Limb (tissue), 2 donors: ENCODE results near the gene U2AF2.

Source experiments
- DNase-seq, 2 donors: peaks; one replicate each; pipeline ENCODE4 v3.0.0-alpha.2; 2016; ENCODE audit errors: extremely low spot score in 2 of 2

The U2AF2 gene

DNA sequence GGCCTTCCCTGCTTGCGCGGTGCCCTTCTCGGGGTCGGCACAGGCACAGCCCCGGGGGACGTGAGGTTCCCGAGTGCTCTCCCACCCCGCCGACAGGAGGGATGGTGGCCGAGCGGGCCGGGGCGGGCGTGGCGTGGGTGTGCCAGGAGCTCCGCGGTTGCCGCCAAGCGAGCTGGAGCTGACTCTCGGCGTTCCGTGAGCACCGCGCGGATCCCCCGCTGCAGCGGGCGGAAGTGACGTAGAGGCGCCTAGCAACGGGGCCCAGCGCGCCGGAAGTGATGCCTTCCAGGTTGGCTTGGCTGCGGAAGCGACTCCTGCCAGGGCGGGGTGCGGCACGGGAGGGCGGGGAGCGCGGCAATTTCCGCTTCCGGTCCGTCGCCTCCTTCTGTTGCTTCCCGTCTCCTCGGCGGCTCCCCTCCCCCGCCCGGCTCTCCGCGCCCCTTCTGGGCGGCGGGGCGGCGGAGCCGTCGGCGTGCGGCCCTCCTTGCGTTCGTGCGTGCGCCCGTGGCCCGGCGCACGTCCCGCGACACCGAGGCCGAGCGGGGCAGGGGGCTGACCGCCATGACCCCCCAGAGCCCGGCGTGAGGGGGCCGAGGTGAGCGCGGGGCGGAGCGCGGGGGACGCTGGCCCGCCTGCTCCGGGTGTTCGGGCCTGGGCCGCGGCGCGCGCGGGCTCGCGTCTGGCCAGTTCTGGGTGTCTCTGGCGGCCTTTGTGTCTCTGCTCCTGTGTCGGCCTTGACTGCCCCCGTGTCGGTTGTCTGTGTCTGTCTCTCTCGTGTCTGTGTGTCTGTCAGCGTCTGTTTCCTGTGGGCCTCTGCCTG, 20.2 kb downstream of the U2AF2 start, which contains the start of gene EPN1:
Gene EPN1, plus strand, starts transcription at position 386 of the 820 bp plus-strand sequence. CDS start 3,402 bp downstream, outside the sequence.
- DNase-seq, result peak; percentile 96 to 98

DNA sequence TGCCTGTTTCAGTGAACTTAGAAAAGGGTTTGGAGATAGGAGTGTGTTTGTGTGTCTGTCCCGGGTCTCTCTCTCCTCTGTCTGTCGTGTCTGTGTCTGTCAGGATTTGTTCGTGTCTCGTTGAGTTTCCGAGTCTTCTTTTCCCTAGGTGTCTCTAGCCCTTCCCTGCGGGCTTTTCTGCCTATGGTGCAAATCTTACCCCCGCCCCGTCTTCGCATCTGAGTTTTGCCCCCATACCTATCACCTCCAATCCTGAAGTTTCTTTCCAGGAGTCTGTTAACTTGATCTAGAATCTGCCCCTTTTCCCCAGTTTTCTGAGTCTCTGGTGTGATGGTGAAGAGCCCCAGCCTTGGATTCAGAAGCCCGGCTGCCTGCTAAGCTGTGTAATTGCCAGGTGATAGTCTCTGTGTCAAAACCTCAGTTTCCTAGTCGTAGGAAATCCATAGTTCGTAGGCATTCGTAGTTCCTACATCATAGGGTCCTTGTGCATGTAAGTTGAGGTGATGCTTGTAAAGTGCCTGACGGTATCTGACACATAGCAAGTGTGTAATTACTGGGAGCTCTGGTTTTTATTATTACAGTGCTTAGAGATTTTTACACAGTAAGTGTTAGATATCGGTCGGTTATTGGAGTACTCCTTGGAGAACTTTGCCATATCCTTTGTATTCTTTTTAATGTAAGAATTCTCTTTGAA, 21.0 kb downstream of the U2AF2 start:
- DNase-seq, result no peak

DNA sequence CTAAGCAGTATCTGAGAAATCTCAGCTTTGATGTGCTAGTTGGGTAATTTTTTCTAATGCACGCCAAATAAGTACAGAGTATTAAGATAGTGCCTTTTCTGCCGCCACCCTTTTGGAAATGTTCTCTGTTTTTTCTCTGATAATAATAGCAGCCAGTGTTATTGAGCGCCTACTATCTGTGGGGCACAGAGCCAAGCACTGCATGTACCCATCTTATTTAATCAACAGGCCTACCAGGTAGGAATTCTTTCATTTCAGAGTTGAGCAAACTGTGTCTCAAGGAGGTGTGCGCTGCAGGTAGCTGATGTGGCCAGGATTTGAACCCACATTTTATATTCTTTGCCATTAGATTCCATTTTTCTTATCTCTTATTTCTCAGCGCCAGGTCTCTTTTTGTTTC, 21.5 kb downstream of the U2AF2 start:
- no peak for DNase-seq

DNA sequence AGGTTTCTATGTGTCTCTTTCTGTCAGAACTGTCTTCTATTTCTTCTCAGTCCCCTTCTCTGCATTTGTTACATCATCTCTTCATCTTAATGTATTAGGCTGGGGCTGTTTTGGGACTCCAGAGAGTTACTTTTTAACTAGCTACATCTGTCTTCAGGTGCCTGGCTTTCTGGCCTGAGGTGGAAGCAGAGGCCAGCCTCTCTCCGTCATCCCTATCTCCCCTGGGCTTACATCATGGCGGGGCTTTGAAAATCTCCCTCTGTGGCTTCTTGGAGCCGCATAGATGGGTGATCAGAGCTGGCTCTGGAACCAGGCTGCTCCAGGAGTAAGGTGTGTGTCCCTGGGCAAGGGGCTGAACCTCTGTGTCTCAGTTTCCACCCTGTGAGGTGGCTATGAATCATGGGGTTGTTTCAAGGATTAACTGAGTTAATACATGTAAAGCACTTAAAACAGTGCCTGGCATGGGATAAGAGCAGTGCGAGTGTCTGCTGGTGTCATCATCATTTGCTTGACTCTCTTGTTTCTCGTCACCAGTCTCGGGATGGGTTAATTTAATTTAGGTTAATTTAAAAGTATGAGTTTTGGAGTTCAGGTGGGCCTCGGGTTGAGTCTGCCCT, 22.2 kb downstream of the U2AF2 start:
- no peak for DNase-seq

DNA sequence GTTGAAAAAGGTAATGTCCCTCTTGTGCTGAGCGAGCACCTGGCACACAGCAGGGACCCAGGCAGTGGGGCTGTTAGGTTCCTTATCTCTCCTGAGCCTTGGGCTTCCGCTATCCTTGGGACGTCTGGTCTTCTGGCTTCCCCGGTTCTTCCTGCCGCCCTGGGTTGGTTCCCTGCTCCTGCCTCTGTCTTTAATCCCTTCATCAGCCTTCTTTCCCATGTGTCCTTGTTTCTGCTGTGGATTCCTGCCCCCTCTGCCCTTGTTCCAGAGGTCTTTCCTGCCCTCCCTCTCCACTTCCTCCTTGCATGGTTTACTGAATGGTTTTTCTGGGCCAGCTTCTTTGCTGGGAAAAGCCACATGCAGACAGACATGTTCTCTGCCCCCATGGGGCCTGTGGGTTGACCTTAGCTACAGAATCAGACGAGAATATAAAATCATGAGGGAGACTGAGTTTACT, 22.8 kb downstream of the U2AF2 start:
- no peak for DNase-seq

DNA sequence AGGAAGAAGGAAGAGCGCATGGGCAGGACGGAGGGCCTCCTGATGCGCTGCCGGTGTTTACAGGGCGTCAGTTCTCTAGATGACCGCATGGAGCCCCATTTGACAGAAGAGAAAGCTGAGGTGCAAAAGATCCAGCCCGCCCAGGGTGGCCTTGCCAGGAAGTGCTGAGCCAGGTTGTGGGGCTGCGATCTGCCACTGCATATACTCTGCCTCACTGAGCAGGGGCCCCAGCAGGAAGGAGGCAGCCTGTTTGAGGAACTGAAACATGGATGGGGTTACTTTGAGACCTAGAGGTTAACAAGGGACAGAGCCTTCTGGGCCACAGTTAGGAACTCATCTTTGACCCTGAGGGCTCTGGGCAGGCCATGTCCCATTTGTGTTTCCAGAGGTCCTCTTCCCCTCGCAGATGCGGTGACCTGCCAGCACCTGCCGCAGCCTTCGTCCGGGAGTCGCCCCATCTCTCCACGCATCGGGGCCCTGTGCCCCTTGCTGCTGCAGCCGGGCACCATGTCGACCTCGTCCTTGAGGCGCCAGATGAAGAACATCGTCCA, 23.4 kb downstream of the U2AF2 start:
- no peak for DNase-seq

DNA sequence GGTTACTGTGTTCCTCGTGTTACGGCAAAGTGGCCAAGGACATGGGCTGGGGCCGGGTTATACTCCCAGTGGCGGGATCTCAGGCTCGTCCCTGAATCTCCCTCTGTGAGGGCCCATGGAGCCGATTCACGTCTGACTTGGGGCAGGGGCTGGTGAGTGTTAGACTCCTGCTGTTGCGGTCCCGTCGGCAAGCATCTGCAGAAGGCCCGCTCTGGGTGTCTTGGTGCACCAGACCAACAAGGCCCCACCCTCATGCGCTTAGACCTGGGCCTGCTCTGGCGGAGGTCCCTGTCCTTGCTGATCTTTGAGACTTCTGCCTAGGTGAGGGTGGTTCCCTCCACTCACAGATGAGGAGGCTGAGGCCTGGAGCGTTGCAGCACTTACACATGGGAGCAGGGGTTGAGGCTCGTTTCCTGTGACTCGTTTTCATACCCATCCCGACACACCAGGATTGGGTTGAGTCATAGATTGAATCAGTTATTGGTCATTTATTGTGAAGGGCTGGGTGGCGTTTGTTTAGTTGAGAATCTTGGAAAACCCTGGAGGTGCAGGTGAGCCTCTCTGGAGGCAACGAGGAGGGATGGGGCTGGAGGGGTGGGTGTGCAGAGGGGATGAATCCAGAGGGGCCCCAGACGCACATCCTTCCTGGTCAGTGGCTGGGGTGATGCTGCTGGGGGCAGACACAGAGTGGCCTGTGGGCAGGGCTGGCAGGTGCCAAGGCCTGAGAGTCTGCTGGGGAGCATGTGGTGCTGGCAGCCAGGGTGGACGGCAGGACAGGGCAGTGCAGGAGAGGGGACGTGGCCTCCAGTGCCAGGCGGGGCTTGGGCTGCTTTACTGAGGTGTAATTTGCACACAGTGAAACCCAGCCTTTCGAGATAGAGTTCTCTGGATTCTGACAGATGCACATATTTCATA, 24.8 kb downstream of the U2AF2 start:
- no peak for DNase-seq

DNA sequence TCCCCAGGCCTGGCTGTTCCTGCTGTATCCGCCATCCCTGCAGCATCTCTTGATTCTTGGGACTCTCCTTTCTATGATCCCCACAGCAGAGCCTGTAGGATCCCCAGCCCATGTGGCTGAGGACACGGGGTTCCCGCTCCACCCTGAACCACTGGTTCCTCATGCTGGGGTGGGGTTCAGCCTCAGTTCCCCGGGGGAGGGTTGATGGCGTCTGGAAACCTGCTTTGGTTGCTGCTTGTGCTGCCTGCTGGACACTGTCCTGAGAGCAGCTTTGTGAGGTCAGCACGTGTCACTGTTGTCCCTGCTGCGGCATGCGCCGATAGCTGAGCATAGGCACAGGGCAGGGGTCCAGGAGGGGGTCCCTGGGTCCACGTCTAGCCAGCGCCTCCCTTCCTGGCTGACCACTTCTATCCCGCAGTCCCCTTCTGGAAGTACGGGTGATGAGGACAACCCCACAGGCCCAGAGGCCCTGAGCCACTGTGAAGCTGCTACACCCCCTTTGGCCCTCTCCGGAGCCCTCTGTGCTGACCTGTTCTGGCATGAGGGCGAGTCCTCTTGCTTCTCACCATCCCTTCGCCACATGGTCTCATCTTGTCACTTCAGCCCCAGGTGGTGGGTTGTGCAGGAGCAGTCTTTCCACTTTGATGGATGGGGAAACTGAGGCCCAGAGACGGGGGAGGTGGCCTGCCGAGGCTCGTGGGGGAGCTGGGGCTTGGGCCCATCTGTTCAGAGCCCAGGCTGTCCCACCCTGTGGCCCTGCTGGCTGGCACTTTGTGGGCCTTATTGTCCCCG, 25.7 kb downstream of the U2AF2 start:
- DNase-seq, result no peak

DNA sequence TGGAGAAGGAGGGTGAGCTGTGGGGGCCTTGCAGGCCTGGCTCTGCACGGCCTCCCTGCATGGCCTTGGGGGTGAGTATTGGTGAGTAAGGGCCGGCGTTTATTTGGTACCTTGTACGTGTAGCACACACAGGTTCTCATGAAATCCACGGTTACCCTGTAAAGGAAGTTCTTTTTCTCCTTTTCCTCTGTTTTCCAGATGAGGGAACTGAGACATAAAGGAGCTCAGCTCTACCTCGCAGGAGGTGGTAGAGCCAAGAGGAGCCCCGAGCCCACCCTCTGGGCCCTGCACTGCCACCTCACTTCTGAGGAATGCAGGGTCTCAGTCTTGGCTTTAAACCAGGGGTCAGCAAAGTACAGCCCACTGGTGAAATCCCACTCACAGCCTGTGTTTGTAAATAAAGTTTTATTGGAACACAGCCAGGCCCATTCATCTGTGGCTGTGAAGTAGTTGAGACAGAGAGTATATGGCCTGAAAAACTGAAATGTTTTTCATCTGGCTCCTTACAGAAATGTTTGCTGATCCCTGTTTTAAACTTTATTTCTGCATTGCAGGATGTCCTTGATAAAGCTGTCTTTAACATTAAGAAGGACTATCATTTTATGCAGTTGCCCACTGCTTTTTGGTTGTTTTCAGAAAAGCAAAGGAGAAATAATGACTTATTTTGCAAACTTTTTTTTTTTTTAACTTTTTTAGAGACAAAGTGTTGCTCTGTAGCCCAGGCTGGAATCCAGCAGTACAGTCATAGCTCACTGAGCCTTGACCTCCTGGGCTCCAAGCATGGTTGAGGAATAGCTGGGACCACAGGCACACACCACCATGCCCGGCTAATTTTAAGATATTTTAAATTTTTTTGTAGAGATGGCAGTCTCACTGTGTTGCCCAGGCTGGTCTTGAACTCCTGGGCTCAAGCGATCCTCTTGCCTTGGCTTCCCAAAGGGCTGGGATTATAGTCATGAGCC, 26.6 kb downstream of the U2AF2 start:
- DNase-seq, result no peak

DNA sequence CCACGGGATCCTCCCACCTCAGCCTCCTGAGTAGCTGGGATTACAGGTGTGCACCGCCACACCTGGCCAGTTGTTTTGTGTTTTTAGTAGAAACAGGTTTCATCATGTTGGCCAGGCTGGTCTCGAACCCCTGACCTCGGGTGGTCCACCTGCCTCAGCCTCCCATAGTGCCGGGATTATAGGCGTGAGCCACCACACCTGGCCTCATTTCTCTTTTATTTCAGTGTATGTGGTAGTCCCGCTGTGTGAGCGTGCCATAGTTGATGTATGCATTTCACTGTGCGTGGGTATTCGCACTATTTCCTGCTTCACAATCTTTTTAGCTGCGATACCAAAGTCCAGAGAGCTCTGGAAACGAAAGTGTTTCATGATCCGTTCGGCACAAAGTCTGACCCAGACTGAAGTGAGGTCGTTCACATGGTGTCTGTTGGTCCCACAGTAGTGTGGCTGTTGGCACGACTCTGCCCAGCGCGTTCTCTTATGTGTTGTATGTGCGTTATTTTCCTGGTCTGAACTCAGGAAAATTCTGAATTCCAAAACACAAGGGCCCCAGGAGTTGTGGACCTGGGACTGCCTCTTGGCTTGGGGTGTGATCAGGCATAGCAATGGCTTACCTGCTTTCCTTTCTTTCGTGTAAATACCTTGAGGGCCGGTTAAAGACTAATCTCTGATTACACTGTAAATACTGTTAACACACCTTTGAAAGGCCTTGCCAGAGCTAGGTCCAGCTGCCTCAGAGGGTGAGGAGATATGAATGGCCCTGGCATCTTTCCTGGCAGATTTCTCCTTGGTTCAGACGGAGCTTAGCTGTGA, 28.8 kb downstream of the U2AF2 start:
- DNase-seq, result no peak

DNA sequence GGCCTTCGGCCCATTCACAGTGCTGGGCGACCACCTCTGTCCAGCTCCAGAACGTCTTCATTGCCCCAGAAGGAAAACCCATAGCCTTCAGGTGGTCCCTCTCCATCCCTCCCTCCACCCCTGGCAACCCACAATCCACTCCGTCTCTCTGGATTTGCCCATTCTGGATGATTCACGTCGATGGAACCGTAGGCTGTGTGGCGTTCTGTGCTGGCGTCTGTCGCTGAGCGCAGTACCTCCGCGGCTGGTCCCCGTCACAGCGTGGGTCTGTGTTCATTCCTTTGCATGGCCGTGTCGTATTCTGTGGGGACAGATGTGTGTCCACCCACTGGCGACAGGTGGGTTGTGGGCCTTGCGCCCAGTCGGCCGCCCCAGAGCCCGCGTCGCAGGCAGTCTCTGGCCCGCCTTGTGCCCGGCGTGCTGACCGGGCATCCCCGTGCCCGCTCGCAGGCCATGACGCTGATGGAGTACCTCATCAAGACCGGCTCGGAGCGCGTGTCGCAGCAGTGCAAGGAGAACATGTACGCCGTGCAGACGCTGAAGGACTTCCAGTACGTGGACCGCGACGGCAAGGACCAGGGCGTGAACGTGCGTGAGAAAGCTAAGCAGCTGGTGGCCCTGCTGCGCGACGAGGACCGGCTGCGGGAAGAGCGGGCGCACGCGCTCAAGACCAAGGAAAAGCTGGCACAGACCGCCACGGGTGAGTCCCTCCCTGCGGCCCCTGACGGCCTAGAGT, 30.3 kb downstream of the U2AF2 start:
- DNase-seq, result no peak

DNA sequence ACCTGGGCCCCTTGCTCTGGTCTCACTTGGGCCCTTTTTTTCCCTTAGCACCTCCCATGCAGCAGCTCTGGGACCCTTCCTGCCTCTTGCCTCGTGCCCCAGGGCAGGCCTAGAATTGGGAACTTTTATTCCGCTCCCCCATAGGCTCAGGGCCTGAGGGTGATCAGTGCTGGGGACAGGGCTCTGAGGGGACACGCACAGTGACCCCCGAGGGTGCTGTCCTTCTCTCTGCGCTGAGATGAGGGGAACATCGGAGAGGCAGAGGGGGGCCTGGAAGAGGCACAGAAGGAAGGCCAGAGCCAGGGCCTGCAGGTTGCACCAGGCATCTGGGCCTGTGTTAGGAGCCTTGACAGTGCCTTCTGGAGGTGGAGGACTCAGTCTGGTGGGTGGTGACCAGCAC, 30.9 kb downstream of the U2AF2 start:
- DNase-seq, result no peak

DNA sequence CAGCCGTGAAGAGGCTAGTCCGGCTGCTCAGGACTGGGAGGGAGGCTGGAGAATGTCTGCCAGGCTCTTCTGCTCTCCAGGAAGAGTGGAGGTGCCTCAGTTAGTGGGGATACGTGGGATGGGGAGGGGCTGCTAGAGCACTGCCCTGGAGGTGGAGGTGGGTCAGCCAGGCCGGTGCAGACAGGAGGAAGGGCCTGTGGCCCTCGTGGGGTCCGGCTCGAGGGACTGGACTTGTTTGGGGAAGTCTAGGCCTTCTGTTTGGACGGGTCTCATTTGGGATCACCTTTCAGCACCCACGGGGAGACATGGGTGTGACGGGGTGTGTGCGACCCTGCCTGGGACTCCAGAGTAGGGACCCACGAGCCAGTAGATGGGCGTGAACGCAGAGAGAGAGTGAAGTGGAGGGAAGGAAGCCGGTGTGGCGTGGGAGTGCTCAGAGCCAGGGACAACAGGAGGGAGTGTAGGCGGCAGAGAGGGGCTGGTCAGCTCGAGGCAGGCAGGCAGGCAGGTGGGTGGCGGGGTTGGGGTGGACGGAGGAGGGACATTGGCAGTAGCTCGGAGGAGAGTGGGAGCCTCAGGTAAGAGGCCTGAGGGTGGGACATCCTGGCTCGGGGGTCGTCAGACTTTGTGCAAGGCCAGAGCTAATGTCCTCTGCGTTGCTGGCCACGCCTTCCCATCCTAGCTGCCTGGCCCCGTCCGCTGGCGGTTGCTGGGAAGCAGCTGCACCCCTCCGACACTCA, 31.6 kb downstream of the U2AF2 start:
- no peak for DNase-seq

DNA sequence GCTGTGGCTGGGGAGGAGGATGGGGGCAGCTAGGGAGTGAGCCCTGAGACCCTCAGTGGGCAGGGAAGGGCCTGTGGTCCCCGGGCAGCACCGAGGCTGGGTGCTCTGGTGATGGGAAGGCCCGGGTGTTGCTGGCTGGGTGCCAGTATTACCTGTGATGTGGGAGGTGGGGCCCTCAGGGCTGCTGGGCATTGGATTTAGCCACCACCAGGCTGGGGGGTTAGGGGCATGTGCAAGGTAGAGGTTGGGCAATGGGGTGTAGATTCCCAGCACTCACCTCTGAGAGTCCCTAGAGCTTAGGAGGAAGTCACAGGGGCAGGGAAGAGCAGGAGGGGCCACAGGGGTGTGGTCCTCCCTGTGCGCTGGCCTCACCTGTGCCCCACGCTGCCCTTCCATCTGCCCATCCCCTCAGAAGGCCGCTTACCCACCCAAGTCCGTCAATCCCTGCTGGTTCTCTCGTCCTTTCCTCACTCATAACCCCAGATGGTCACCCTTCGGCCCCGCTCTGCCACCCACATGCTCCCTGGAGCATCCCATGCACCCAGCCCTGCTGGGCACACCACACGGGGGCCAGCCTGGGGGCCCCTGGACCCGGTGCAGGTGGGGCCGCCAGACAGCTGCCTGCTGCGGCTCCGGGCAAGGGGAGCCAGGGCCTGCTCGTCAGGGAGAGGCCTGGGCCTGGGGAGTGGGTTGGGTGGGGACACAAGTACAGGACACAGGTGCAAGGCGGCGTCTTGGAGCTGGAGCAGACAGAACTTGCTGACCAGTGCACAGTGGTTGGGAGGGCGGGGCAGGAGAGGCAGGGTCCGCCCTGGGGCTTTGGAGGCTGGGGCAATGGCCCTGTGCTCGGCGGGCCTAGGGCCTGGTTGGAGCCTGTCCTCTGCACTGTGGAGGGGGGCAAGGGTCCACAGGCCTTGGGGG, 32.7 kb downstream of the U2AF2 start:
- DNase-seq, result no peak

DNA sequence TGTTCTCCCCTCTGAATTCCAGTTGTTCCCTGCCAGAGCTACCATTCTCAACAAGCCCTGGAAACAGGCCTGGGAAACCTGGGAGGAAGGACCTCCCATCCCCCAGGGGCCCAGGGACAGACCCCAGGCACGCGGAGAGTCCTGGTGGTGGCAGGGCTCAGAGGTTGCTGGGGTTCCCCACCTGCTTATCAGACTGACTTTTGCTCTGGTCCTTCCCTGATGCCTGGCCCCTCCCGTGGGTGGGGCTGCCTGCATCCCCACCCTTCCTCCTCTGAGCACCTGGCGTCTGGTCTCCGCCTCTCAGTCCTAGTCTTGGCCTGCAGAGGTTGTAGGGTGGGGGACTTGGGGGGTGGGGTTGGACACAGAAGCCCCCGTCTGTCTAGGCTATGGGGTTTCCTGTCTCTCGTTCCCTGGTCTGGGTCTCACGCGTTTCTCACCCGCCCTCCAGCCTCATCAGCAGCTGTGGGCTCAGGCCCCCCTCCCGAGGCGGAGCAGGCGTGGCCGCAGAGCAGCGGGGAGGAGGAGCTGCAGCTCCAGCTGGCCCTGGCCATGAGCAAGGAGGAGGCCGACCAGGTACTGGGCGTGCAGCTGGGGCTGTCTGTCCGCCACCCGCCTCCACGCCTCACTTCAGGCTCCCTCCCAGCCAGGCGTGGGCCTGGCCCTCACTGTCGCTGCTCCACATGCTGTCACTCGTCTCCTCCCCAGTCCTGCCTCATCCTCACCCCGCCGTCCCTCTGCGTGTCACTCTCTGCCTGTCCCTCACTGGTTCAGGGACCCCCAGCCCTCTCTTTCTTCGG, 33.8 kb downstream of the U2AF2 start:
- DNase-seq, result peak; percentile 59 to 65
